H1 (cell line): Measurements from ENCODE around the gene PRR30. TPM values are rescaled to one million over a fixed set of nuclear protein-coding genes. Genes with fewer than 3 reads are reported as not detected.

Experiments
- BCL11A ChIP-seq, 2 experiments: IDR thresholded peaks; one replicate each; pipeline ENCODE4 v1.6.1; 2011; ENCODE audit warnings: low read depth in 2 of 2, low read length in 2 of 2, mild to moderate bottlenecking in 2 of 2
- BRCA1 ChIP-seq: IDR thresholded peaks from 2 replicates; pipeline ENCODE4 v1.6.1; 2012; ENCODE audit warnings: low read depth, low read length, improper control_type of control experiment
- KDM5A ChIP-seq: fragments of 200-600 bp; IDR thresholded peaks from 2 replicates; pipeline ENCODE4 v1.7.1; 2012; ENCODE audit warnings: mild to moderate bottlenecking, low read length, inconsistent platforms, mixed read lengths
- MAFK ChIP-seq: IDR thresholded peaks from 2 replicates; pipeline ENCODE4 v1.6.1; 2012; ENCODE audit warnings: low read depth, mild to moderate bottlenecking, improper control_type of control experiment, low read length
- POU5F1 ChIP-seq: IDR thresholded peaks from 2 replicates; pipeline ENCODE4 v1.6.1; 2011; ENCODE audit warnings: low read depth, mild to moderate bottlenecking, low read length, moderate library complexity
- SIX5 ChIP-seq: IDR thresholded peaks from 2 replicates; pipeline ENCODE4 v1.6.1; 2011; ENCODE audit warnings: mild to moderate bottlenecking, low read depth, low read length
- SP4 ChIP-seq: IDR thresholded peaks from 2 replicates; pipeline ENCODE4 v1.6.1; 2012; ENCODE audit warnings: low read length, inconsistent platforms
- TBP ChIP-seq: IDR thresholded peaks from 2 replicates; pipeline ENCODE4 v1.6.1; 2011; ENCODE audit warnings: low read depth, low read length, improper control_type of control experiment
- YY1 ChIP-seq: IDR thresholded peaks from 2 replicates; pipeline ENCODE4 v1.6.1; 2011; ENCODE audit warnings: low read depth, mild to moderate bottlenecking, low read length
- polyA plus RNA-seq, 7 experiments: library from polyadenylated mRNA; depleted of rRNA in 3 of 7; stranded (reverse) in 5 of 7; unstranded in 2 of 7; fragments of >200 nt in 5 of 7; fragments of 200-250 nt in 2 of 7; gene quantifications; 1 replicate in 5 of 7; 2 replicates in 1 of 7; 4 replicates in 1 of 7; pipeline versions ENCODE4 v1.2.1 to v1.2.3, GENCODE V29; 2011 to 2013; ENCODE audit warnings: missing spikeins in 2 of 7, mixed read lengths in 2 of 7
- total RNA-seq: library from RNA; stranded (reverse); fragmentation: NEBNext Ultra II Directional; extraction: Animal tissue kit (Norgen Biotek cat#: 25700); gene quantifications from 2 replicates; pipeline ENCODE4 v1.2.1, GENCODE V29; 2021

Gene PRR30
- total and polyA plus RNA-seq, 2 of the 8 experiments (the other 6 are each of a cell fraction or from before 2014, with no cell fraction given): not detected

GRCh38 chr2:27159271-27159670, 20.1 kb upstream of the PRR30 start (continued):
- no peak for TF ChIP-seq YY1
- no peak for TF ChIP-seq SP4
- no peak for TF ChIP-seq POU5F1
- no peak for TF ChIP-seq TBP
- TF ChIP-seq SIX5: no peak
- no peak for TF ChIP-seq MAFK
- TF ChIP-seq KDM5A: no peak
- TF ChIP-seq BRCA1: no peak
- no peak for TF ChIP-seq BCL11A (IDR thresholded peaks at IDR 0.05; ENCODE audit: low read depth in 2 of 2, low read length in 2 of 2)
- TF ChIP-seq, all 59 proteins: peak for 0
